Endothelial cell of hepatic sinusoid (primary cell): Measurements from ENCODE around the gene AGGF1.
"Not testable (repeated sequence)": the region's sequence is repeated elsewhere in the genome, so short reads cannot be mapped to it uniquely, and the experiment has no call there.

Source experiments
- in situ Hi-C: cut with HindIII; loops from 2 replicates; pipeline ENCODE4 v1.10.0; 2017; ENCODE audit warnings: low sequenced_read_pairs

AGGF1 gene

GRCh38 chr5:77083088-77083487 lies 52.9 kb downstream of the AGGF1 start:
- in situ Hi-C loops, result no loop called here

- in situ Hi-C loops, result no loop called here
Measured at GRCh38 chr5:77086368-77086688, 56.1 kb downstream of the AGGF1 start.

GRCh38 chr5:77086689-77087483 lies 56.7 kb downstream of the AGGF1 start, which contains the start of gene ZBED3:
ZBED3 (minus strand) TSS chr5:77087285; CDS start chr5:77077878, 9,407 bp downstream.
- in situ Hi-C loops, result no loop called here

GRCh38 chr5:77087484-77088261 lies 57.5 kb downstream of the AGGF1 start:
- in situ Hi-C loops, result no loop called here

- in situ Hi-C loops, result no loop called here
Measured at GRCh38 chr5:77095189-77095588, 65.0 kb downstream of the AGGF1 start.

GRCh38 chr5:77101298-77101697 lies 71.1 kb downstream of the AGGF1 start:
- in situ Hi-C loops, result no loop called here

GRCh38 chr5:77102549-77102948 lies 72.3 kb downstream of the AGGF1 start:
- in situ Hi-C loops, result no loop called here

- in situ Hi-C loops, result no loop called here
Measured at GRCh38 chr5:77103457-77103856, 73.3 kb downstream of the AGGF1 start.

GRCh38 chr5:77104813-77105212 lies 74.6 kb downstream of the AGGF1 start:
- in situ Hi-C loops, result no loop called here

- in situ Hi-C loops, result not testable (repeated sequence)
Measured at GRCh38 chr5:77107035-77107434, 76.8 kb downstream of the AGGF1 start.
